ENCODE results near the gene NFIA. TPM values are rescaled to one million over a fixed set of nuclear protein-coding genes. Genes with fewer than 3 reads are reported as not detected.

The NFIA gene
- polyA plus RNA-seq, 1 donor (not counting 4 experiments of a cell fraction or from before 2014, with no cell fraction given): 14.7 TPM

DNA sequence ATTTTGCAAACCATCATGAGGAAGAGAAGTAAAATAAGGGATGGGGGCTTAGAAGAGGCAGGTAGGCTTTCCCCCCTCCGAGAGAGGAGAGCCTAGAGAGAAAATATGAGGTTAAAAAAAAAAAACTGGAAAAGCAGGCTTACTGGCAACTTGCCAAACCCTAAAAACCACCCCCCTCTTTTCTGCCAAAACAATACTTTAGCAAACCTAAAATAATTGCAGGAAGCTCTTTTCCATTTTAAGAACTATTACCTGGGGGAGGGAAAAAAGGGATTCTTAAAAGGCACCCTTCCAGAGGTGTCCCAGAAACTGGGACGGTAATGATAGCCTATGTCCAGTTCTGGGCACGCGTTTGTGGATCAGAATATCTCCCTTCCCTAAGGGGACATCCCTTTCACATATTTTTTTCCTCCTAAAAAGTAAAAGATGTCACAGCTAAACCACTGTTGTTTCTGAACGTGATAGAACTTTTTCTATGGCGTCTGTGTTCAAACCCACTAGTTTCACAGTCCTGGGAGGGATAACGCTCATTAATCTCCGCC lies 1.1 kb upstream of the NFIA start:
- no peak for FAIRE-seq

GRCh38 chr1:61081686-61082310 lies 563 bp upstream of the NFIA start:
- H3K9me1 ChIP-seq (ENCODE audit: control insufficient read depth, extremely low read depth, insufficient read depth, low read length): no peaks in the 10 kb centered on the region
- peak overlapping the region; percentile 70 for H3K27ac ChIP-seq (ENCODE audit: control insufficient read depth, insufficient read depth, low read length)
- FAIRE-seq: no peak
- DNase-seq (ENCODE audit: low read depth, low spot score): no peak
- H3K9me3 ChIP-seq (ENCODE audit: control insufficient read depth, low read depth, low read length): no peaks in the 10 kb centered on the region
- H3K79me2 ChIP-seq (ENCODE audit: control insufficient read depth, insufficient read depth, low read length): peaks cover 39% of the 10 kb centered on the region
- H3K9ac ChIP-seq (ENCODE audit: control insufficient read depth, extremely low read depth, insufficient read depth, low read length): peak overlapping the region; percentile 55
- no peaks in the 10 kb centered on the region for H3K27me3 ChIP-seq (ENCODE audit: control insufficient read depth, extremely low read depth, insufficient read depth, low read length)
- H3K4me1 ChIP-seq (ENCODE audit: control insufficient read depth, extremely low read depth, insufficient read depth, low read length): peaks cover 46% of the 10 kb centered on the region
- peak overlapping the region; percentile 14 to 91 (median 38) for H3K4me3 ChIP-seq (ENCODE audit: control insufficient read depth in 2 of 3, extremely low read depth in 1 of 3, insufficient read depth in 2 of 3, low read depth in 1 of 3, low read length in 3 of 3)
- dilution Hi-C loops (cut with MboI; ENCODE audit: extremely low pct_ligation_motif_present, low sequenced_read_pairs): no loop called here
- no peaks in the 10 kb centered on the region for H4K20me1 ChIP-seq (ENCODE audit: control insufficient read depth, extremely low read depth, insufficient read depth, low read length)
- H3K36me3 ChIP-seq (ENCODE audit: control insufficient read depth in 2 of 2, extremely low read depth in 1 of 2, insufficient read depth in 2 of 2, low read length in 2 of 2): no peaks in the 10 kb centered on the region
- TF ChIP-seq, protein P1, sequence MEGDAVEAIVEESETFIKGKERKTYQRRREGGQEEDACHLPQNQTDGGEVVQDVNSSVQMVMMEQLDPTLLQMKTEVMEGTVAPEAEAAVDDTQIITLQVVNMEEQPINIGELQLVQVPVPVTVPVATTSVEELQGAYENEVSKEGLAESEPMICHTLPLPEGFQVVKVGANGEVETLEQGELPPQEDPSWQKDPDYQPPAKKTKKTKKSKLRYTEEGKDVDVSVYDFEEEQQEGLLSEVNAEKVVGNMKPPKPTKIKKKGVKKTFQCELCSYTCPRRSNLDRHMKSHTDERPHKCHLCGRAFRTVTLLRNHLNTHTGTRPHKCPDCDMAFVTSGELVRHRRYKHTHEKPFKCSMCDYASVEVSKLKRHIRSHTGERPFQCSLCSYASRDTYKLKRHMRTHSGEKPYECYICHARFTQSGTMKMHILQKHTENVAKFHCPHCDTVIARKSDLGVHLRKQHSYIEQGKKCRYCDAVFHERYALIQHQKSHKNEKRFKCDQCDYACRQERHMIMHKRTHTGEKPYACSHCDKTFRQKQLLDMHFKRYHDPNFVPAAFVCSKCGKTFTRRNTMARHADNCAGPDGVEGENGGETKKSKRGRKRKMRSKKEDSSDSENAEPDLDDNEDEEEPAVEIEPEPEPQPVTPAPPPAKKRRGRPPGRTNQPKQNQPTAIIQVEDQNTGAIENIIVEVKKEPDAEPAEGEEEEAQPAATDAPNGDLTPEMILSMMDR (optimal IDR thresholded peaks at IDR 0.05 in 1 of 3, IDR thresholded peaks at IDR 0.05 in 1 of 3, conservative IDR thresholded peaks at IDR 0.05 in 1 of 3; ENCODE audit: extremely low read depth in 1 of 3, insufficient read depth in 2 of 3, low read length in 3 of 3): no peak
- no peak for TF ChIP-seq EZH2 (IDR thresholded peaks at IDR 0.05; ENCODE audit: low read length)
- H3K4me2 ChIP-seq (ENCODE audit: control insufficient read depth, extremely low read depth, insufficient read depth, low read depth, low read length): peak overlapping the region; percentile 96
- H2AFZ ChIP-seq (ENCODE audit: control insufficient read depth, low read length): peak overlapping the region; percentile 0

More for the DNA sequence above, 1.1 kb upstream of the NFIA start:
- no peaks in the 10 kb centered on the region for H3K36me3 ChIP-seq (ENCODE audit: control insufficient read depth in 2 of 2, extremely low read depth in 1 of 2, insufficient read depth in 2 of 2, low read length in 2 of 2)
- H2AFZ ChIP-seq (ENCODE audit: control insufficient read depth, low read length): peak overlapping the region; percentile 0
- H3K4me2 ChIP-seq (ENCODE audit: control insufficient read depth, extremely low read depth, insufficient read depth, low read depth, low read length): peak overlapping the region; percentile 96
- dilution Hi-C loops (cut with MboI; ENCODE audit: extremely low pct_ligation_motif_present, low sequenced_read_pairs): no loop called here
- no peaks in the 10 kb centered on the region for H3K9me1 ChIP-seq (ENCODE audit: control insufficient read depth, extremely low read depth, insufficient read depth, low read length)
- H3K27me3 ChIP-seq (ENCODE audit: control insufficient read depth, extremely low read depth, insufficient read depth, low read length): no peaks in the 10 kb centered on the region
- H3K27ac ChIP-seq (ENCODE audit: control insufficient read depth, insufficient read depth, low read length): peak overlapping the region; percentile 70
- H3K79me2 ChIP-seq (ENCODE audit: control insufficient read depth, insufficient read depth, low read length): peaks cover 34% of the 10 kb centered on the region
- no peaks in the 10 kb centered on the region for H4K20me1 ChIP-seq (ENCODE audit: control insufficient read depth, extremely low read depth, insufficient read depth, low read length)
- peak overlapping the region; percentile 68 for H3K9ac ChIP-seq (ENCODE audit: control insufficient read depth, extremely low read depth, insufficient read depth, low read length)
- H3K4me3 ChIP-seq (ENCODE audit: control insufficient read depth in 2 of 3, extremely low read depth in 1 of 3, insufficient read depth in 2 of 3, low read depth in 1 of 3, low read length in 3 of 3): peak overlapping the region; percentile 14 to 91 (median 52)
- TF ChIP-seq, protein P1 (optimal IDR thresholded peaks at IDR 0.05 in 1 of 3, IDR thresholded peaks at IDR 0.05 in 1 of 3, conservative IDR thresholded peaks at IDR 0.05 in 1 of 3; ENCODE audit: extremely low read depth in 1 of 3, insufficient read depth in 2 of 3, low read length in 3 of 3): no peak
- no peak for TF ChIP-seq EZH2 (IDR thresholded peaks at IDR 0.05; ENCODE audit: low read length)
- no peaks in the 10 kb centered on the region for H3K9me3 ChIP-seq (ENCODE audit: control insufficient read depth, low read depth, low read length)
- DNase-seq (ENCODE audit: low read depth, low spot score): no peak
- H3K4me1 ChIP-seq (ENCODE audit: control insufficient read depth, extremely low read depth, insufficient read depth, low read length): peaks cover 51% of the 10 kb centered on the region
